SU-DHL-6 (cell line): ENCODE measurements around the gene RANBP1.

Source experiments
- CTCF ChIP-seq: fragments of 200-600 bp; sonication (generic); IDR thresholded peaks from one replicate; pipeline ENCODE4 v1.5.1; 2017; ENCODE audit warnings: antibody characterized with exemption, mild to moderate bottlenecking, low read length, moderate library complexity; ENCODE audit not compliant: insufficient read depth, poor library complexity, severe bottlenecking
- EZH2phosphoT487 ChIP-seq: fragments of 200-600 bp; sonication (generic), shearing (Covaris generic); conservative IDR thresholded peaks from 2 replicates; pipeline ENCODE4 v1.6.1; 2018; ENCODE audit warnings: mild to moderate bottlenecking, antibody characterized with exemption, low read length, moderate library complexity, mixed read lengths

DNA sequence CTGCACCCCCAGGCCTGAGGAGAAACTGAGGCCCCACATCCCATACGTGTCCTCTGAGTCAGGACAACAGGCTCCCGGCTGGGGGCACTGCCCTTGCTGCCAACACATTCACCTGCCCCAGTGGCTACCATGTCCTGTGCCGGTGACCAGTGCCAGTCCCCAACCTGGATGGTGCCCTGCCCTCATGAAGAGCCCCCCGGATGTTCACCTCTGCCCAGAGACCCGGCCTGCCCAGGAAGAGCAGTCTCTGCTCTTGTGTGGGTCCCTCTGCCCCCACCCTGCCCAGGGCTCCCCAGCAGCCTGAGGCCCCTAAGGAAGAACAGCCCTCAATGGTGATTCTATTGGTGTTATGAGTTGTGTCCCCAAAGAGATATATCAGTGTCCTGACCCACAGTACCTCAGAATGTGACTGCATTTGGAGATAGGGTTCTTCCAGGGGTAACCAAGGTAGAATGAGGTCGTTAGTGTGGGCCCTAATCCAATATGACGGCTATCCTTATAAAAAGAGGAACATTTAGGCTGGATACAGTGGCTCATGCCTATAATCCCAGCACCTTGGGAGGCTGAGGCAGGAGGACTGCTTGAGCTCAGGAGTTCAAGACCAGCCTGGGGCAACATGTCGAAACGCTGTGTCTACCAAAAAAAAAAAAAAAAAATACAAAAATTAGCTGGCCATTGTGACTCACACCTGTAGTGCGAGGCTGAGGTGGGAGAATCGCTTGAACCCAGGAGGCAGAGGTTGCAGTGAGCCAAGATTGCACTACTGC, 49.1 kb upstream of the RANBP1 start:
- TF ChIP-seq CTCF: no peak
- no peak for TF ChIP-seq EZH2phosphoT487
